ENCODE measurements around the gene KIF21A.

Gene KIF21A

DNA sequence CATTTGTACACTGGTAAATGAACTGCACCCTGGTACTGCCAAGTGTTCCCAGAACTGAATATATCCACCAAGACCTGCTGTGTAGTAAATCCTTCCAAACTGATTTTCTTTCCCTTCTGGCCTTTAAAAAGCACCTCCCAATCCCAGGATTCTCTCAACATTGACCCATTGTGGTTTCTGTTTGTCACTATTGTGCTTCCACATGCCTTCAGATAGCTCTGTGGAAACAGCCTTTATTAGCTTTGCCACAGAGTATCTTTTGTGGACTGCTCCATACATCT is 949 bp upstream of the KIF21A start:
- H3K4me3 Mint-ChIP-seq, result peak overlapping the region; percentile 83
- peaks cover 4% of the 10 kb centered on the region for H3K36me3 Mint-ChIP-seq (ENCODE audit: low read depth)
- H3K9me3 Mint-ChIP-seq, result no peaks in the 10 kb centered on the region
- peak overlapping the region; percentile 74 for H3K27ac Mint-ChIP-seq
- peaks cover 22% of the 10 kb centered on the region for H3K4me1 Mint-ChIP-seq (ENCODE audit: low read depth)
- H3K27me3 Mint-ChIP-seq, result peaks cover 12% of the 10 kb centered on the region

DNA sequence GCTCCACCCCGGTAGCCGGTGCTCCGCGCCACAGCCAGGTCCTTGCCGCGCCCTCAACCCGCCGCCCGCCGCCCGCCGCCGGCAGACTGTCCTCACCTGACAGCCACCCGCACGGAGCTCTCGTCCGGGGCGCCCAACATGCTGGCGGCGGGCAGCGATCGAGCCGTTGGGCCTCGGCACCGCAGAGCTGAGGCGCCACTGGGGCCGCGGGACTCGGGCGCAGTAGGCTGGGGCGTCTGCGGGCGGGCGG is 164 bp downstream of the KIF21A start:
- H3K27me3 Mint-ChIP-seq, result peaks cover 12% of the 10 kb centered on the region
- no peak overlapping the region for H3K27ac Mint-ChIP-seq
- H3K4me1 Mint-ChIP-seq (ENCODE audit: low read depth), result peaks cover 22% of the 10 kb centered on the region
- peaks cover 4% of the 10 kb centered on the region for H3K36me3 Mint-ChIP-seq (ENCODE audit: low read depth)
- H3K9me3 Mint-ChIP-seq, result no peaks in the 10 kb centered on the region
- peak overlapping the region; percentile 88 for H3K4me3 Mint-ChIP-seq

DNA sequence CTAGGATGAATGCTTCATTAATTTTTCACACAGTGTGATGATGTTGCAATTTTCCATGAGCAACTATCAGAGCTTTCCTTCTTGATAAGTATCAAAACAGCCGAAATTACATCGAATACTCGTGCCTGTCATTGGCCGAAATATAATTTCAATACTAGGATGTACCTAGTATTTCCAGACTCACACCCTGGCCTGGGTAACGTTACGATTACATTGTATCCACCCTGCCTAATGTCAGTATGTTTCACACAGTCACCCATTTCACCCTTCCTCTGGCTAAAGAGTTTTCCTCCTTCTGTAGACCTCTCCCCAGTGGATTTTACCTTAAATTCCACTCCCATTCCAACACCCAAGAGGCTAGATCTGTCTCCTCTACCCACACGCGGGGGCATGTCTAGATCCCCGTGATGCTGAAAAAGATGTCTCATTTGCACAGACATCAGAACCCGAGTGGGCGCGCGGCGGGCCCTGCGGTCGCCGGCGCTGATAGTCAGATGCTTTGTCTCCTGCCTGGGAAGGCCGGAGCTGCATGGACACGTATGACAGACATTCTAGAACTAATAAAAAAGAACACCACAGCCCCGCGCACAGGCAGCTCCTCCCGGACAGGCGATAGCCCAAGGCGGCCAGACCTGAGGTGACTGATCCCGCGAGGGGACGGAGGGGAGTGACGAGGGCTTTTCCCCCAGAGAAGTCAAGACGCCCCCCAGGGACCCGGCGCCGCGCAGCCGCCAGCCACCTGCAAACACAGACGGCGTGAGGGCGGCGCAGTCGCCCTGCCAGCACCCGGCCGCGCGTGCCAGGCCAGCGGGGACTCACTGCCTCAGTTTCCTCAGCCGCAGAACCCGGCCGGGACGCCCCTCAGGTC is 723 bp downstream of the KIF21A start:
- H3K4me1 Mint-ChIP-seq (ENCODE audit: low read depth), result peaks cover 22% of the 10 kb centered on the region
- peak overlapping the region; percentile 83 for H3K27ac Mint-ChIP-seq
- H3K4me3 Mint-ChIP-seq, result peak overlapping the region; percentile 88
- H3K36me3 Mint-ChIP-seq (ENCODE audit: low read depth), result peaks cover 8% of the 10 kb centered on the region
- peaks cover 15% of the 10 kb centered on the region for H3K27me3 Mint-ChIP-seq
- no peaks in the 10 kb centered on the region for H3K9me3 Mint-ChIP-seq

DNA sequence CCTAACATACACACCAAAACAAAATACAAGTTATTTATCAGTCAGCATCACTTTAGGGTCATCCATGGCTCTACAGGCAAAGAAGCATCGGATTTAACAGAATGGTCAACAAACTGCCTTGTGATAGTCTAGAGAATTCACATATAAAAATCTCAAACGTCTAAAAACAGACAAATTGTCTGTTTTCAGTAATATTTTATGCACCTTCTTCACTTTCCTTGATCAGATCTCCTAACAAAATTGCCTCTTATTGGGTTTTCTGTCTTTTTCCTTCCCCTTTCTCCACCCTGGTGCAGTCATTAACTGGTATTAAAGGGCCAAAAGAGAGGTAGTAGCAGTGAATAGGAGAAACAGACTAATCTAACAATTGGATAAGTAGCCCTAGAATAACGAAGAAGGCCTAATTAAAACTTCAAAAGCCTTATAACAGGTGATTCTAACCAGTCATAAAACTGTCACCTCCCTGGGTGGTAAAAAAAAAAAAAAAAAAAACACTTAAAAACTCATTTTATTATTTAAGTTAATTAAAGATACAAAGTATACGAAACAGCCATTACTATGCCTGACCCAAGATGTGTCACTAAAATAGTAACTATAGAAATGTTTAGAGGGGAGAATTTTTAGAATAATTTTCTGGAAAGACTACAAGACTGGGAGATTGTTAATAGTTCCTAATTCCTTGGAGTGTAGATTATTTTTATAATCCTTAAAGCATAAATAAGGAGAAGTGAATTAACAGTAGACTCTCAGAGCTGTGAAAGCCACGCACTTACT is 1.5 kb downstream of the KIF21A start:
- peaks cover 15% of the 10 kb centered on the region for H3K27me3 Mint-ChIP-seq
- H3K9me3 Mint-ChIP-seq, result no peaks in the 10 kb centered on the region
- peak overlapping the region; percentile 88 for H3K4me3 Mint-ChIP-seq
- H3K36me3 Mint-ChIP-seq (ENCODE audit: low read depth), result peaks cover 8% of the 10 kb centered on the region
- peaks cover 22% of the 10 kb centered on the region for H3K4me1 Mint-ChIP-seq (ENCODE audit: low read depth)
- H3K27ac Mint-ChIP-seq, result peak overlapping the region; percentile 83

DNA sequence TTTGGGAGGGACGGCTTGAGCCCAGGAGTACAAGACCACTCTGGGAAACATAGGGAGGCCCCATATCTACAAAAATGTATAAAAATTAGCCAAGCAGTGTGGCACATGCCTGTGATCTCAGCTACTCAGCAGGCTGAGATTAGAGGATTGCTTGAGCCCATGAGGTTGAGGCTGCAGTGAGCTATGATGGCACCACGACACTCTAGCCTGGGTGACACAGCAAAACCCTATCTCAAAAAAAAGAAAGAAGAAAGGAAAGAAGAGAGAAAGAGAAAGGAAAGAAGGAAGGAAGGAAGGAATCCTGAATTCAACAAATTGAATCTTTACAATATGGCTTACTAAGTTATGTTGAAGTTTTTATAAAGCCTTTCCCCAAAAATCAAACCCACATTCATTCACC is 2.1 kb downstream of the KIF21A start:
- no peaks in the 10 kb centered on the region for H3K9me3 Mint-ChIP-seq
- peaks cover 22% of the 10 kb centered on the region for H3K4me1 Mint-ChIP-seq (ENCODE audit: low read depth)
- H3K27me3 Mint-ChIP-seq, result peaks cover 15% of the 10 kb centered on the region
- H3K27ac Mint-ChIP-seq, result no peak overlapping the region
- peak overlapping the region; percentile 44 for H3K4me3 Mint-ChIP-seq
- H3K36me3 Mint-ChIP-seq (ENCODE audit: low read depth), result peaks cover 8% of the 10 kb centered on the region

DNA sequence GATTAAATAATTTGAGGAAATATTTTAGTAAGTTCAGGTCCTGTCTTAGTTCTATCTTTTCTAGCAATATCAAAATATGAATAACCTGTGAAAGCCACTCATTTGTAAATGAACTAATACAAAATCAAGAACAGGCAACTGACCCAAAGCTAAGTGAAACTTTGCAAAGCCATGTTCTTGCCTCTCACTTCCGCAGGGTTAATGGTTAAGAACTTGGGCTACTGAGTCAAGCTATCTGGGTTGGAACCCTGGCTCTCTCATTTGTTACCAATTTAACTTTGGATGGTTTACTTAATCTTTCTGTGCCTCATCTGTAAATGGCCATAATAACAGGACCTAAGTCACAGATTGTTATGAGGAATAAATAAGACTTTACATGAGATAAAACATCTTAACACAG is 2.8 kb downstream of the KIF21A start:
- Mint-ChIP-seq H3K4me1 (ENCODE audit: low read depth) (peaks cover 22% of the 10 kb centered on the region), H3K4me3 (no peak overlapping the region), H3K27ac (no peak overlapping the region), H3K27me3 (peaks cover 15% of the 10 kb centered on the region), H3K9me3 (no peaks in the 10 kb centered on the region), H3K36me3 (ENCODE audit: low read depth) (peaks cover 8% of the 10 kb centered on the region)

DNA sequence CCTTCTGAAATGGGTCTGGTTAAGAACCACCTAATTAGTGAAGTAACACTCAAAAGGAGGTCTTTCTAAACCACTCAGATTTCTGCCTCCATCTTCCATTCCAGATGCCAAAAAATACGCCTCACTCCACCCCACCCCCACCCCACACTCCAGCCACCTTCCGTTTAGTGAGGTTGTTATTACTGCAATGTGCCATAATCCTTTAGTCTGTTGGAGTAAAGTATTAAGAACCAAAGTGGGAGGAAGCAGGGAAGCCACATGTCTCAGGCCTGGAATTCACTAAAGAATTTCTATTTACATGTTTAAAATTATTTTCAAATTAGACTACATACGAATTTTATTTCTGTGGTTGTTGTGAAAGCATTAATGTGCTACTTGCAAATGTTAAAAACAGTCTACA is 7.4 kb downstream of the KIF21A start:
- Mint-ChIP-seq H3K36me3 (ENCODE audit: low read depth) (peaks cover 4% of the 10 kb centered on the region), H3K4me1 (ENCODE audit: low read depth) (no peaks in the 10 kb centered on the region), H3K27ac (no peak overlapping the region), H3K4me3 (no peak overlapping the region), H3K9me3 (no peaks in the 10 kb centered on the region), H3K27me3 (peaks cover 7% of the 10 kb centered on the region)

DNA sequence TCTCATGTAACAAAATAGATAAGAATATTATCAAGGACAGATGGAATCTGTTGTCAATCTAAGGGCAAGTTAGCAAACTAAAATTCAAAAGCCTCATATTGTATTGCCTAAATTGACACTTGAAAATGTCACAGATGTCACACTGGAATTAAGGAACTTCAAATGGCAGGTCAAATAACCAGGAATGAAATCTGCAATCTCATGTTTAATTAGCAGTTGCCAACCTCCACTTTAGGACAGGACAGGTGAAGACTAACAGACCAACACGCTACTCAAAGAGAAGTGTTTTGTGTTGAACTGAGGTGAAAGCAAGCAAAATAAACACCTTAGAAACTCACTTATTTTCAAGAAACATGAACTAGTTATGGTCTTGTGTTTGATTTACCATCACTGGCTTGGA is 11.1 kb downstream of the KIF21A start:
- H3K9me3 Mint-ChIP-seq, result no peaks in the 10 kb centered on the region
- H3K4me1 Mint-ChIP-seq (ENCODE audit: low read depth), result no peaks in the 10 kb centered on the region
- peaks cover 4% of the 10 kb centered on the region for H3K36me3 Mint-ChIP-seq (ENCODE audit: low read depth)
- no peak overlapping the region for H3K4me3 Mint-ChIP-seq
- no peak overlapping the region for H3K27ac Mint-ChIP-seq
- H3K27me3 Mint-ChIP-seq, result no peaks in the 10 kb centered on the region

DNA sequence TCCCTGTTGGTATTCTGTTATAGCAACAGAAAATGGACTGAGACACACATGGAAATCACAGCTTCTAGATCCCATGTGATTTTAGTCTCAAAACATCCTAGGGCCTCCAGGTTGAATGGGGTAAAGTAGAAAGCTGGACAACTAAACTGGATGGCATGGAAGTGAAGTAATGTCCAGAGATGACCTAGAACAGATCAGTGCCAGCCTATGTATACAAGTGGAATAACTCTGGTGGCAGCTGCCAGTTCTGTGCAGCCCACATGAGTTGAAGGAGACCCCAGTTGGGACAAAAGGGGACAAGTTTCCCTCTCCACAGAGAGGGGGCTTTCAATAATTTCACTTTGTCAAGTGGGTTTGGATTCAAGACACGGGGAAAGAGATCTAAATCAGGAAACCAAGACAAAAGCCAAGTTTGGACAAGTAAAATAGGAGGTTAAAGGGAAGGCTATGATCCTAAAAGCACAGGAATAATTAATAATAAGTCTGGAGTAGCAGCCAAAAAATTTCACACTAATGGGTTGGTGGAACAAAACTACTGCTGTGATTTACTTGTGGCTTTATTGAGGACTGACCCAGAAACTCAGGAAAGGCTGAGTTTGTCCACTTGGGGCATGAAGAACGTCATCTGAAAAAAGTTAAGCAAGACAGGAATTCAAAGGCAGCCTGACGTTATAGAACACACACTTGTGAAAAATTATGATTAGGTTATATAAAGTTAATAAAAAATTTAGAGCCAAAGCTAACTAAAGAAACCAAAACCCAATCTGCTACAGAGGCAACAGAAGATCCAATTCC is 11.7 kb downstream of the KIF21A start:
- no peaks in the 10 kb centered on the region for H3K4me1 Mint-ChIP-seq (ENCODE audit: low read depth)
- H3K4me3 Mint-ChIP-seq, result no peak overlapping the region
- no peaks in the 10 kb centered on the region for H3K9me3 Mint-ChIP-seq
- no peaks in the 10 kb centered on the region for H3K27me3 Mint-ChIP-seq
- no peak overlapping the region for H3K27ac Mint-ChIP-seq
- H3K36me3 Mint-ChIP-seq (ENCODE audit: low read depth), result peaks cover 4% of the 10 kb centered on the region

DNA sequence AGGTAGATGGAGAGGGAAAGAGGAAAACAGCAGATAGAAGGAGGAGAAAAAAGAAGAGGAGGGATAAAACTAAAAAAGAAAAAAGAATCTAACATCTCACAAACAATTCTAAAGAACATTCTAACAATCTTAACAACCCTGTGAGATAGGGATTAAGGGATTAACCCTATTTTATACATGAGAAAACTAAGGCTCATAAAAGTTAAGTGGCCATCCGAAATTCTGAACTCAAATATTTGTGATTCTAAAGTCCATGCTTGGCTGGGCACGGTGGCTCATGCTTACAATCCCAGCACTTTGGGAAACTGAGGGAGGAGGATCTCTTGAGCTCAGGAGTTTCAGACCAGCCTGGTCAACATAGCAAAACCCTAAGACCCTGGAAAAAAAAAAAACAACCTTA is 13.1 kb downstream of the KIF21A start:
- H3K27me3 Mint-ChIP-seq, result no peaks in the 10 kb centered on the region
- H3K4me3 Mint-ChIP-seq, result no peak overlapping the region
- H3K27ac Mint-ChIP-seq, result no peak overlapping the region
- H3K4me1 Mint-ChIP-seq (ENCODE audit: low read depth), result no peaks in the 10 kb centered on the region
- H3K9me3 Mint-ChIP-seq, result no peaks in the 10 kb centered on the region
- peaks cover 4% of the 10 kb centered on the region for H3K36me3 Mint-ChIP-seq (ENCODE audit: low read depth)

DNA sequence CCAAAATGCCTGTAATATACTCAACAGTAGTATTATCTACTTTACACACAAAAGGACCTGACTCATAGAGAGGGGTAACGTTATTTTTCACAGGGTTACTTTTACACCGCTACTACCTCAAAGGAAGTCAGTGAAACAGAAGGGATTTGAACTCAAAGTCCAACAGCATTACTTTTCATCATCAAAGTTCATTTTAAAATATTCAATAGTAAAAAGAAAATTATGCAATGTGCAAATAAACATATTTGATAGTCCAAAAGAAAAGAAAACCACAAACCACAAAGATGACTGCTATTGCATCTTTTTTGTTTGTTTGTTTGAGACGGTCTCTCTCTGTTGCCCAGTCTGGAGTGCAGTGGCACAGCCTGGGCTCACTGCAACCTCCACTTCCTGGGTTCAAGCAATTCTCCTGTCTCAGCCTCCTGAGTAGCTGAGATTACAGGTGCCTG is 15.5 kb downstream of the KIF21A start:
- H3K4me3 Mint-ChIP-seq, result no peak overlapping the region
- no peaks in the 10 kb centered on the region for H3K4me1 Mint-ChIP-seq (ENCODE audit: low read depth)
- H3K36me3 Mint-ChIP-seq (ENCODE audit: low read depth), result peaks cover 4% of the 10 kb centered on the region
- no peaks in the 10 kb centered on the region for H3K27me3 Mint-ChIP-seq
- no peaks in the 10 kb centered on the region for H3K9me3 Mint-ChIP-seq
- H3K27ac Mint-ChIP-seq, result no peak overlapping the region

DNA sequence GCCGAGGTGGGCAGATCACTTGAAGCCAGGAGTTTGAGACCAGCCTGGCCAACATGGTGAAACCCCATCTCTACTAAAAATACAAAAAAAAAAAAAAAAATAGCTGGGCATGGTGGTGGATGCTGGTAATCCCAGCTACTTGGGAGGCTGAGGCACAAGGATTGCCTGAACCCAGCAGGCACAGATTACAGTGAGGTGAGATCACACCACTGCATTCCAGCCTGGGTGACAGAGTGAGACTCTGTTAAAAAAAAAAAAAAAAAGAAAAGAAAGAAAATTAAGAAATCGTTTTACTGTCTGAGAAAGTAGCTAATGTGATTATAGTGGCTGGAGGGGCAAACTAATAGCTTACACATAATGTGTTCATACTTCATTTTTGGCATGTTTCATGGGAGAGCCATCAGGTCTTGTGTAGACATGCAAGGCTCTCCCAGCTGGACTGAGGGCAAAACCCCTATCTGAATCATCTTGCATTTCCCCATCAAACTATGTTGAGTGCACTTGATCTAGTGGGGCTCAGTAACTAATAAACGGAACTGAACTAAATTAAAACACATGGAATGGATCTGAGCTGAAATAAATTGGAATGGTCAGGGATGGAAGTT is 16.2 kb downstream of the KIF21A start:
- no peaks in the 10 kb centered on the region for H3K4me1 Mint-ChIP-seq (ENCODE audit: low read depth)
- no peak overlapping the region for H3K4me3 Mint-ChIP-seq
- H3K27ac Mint-ChIP-seq, result no peak overlapping the region
- H3K36me3 Mint-ChIP-seq (ENCODE audit: low read depth), result peaks cover 4% of the 10 kb centered on the region
- H3K9me3 Mint-ChIP-seq, result no peaks in the 10 kb centered on the region
- H3K27me3 Mint-ChIP-seq, result no peaks in the 10 kb centered on the region

DNA sequence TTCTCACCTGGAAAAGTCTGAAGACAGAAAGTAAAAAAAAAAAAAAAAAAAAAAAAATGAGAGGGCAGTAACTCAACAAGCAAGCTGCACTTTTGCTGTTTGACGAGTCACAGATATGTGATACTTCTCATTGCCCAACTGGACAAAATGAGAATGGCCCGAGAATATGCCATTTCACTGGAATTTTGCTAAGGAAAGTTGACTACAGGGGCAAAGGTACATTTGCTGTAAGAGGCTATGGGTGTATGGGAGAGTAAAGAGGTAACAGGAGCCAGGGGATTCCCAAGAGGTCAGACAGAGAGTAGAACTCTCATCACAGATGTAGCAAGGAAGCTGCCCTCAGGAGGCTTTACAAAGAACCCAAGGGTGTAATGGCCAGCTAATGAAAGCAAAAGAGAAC is 22.9 kb downstream of the KIF21A start:
- Mint-ChIP-seq H3K36me3 (ENCODE audit: low read depth) (peaks cover 13% of the 10 kb centered on the region), H3K4me1 (ENCODE audit: low read depth) (peaks cover 4% of the 10 kb centered on the region), H3K27ac (no peak overlapping the region), H3K27me3 (no peaks in the 10 kb centered on the region), H3K4me3 (no peak overlapping the region), H3K9me3 (no peaks in the 10 kb centered on the region)

DNA sequence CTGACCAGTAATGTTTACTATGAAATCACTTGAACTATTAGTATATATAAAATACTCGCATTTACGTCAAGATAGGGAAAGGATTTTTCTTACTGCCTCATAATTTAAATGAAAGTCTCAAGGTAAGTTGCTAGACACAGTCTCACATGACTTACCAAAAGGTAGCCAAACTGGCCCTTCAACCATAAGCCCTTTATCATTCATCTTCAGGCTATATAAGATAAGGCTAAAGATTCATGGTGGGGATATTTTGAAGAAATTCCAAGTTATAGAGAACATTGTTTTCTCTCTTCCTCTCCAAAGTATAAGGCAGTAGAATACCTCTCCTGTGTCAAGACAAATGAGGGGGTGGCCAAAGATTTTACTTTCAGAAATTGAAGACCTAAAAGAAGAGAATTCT is 23.4 kb downstream of the KIF21A start:
- Mint-ChIP-seq H3K4me3 (no peak overlapping the region), H3K27me3 (no peaks in the 10 kb centered on the region), H3K4me1 (ENCODE audit: low read depth) (peaks cover 4% of the 10 kb centered on the region), H3K27ac (no peak overlapping the region), H3K36me3 (ENCODE audit: low read depth) (peaks cover 13% of the 10 kb centered on the region), H3K9me3 (no peaks in the 10 kb centered on the region)

DNA sequence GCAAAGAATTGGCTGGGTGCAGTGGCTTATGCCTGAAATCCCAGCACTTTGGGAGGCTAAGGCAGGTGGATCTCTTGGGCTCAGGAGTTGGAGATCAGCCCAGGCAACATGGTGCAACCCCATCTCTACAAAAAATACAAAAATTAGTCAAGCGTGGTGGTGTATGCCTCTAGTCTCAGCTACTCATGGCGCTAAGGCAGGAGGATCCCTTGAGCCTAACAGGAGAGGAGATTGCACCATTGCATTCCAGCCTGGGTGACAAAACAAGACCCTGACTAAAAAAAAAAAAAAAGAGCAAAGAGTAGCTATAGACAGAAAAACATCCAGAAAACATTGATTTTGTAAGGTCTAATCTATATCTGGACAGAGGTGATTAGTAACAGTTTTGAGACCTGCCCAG is 25.0 kb downstream of the KIF21A start:
- Mint-ChIP-seq H3K27me3 (no peaks in the 10 kb centered on the region), H3K27ac (no peak overlapping the region), H3K4me1 (ENCODE audit: low read depth) (peaks cover 10% of the 10 kb centered on the region), H3K9me3 (no peaks in the 10 kb centered on the region), H3K36me3 (ENCODE audit: low read depth) (peaks cover 17% of the 10 kb centered on the region), H3K4me3 (no peak overlapping the region)
